ENCODE data around the gene ELP4. TPM values are rescaled to one million over a fixed set of nuclear protein-coding genes. Genes with fewer than 3 reads are reported as not detected.

ELP4 gene
- total and polyA plus RNA-seq, 9 of the 15 experiments (the other 6 are each of a cell fraction or from before 2014, with no cell fraction given): 24.1 to 60.3 (median 38.7) TPM

DNA sequence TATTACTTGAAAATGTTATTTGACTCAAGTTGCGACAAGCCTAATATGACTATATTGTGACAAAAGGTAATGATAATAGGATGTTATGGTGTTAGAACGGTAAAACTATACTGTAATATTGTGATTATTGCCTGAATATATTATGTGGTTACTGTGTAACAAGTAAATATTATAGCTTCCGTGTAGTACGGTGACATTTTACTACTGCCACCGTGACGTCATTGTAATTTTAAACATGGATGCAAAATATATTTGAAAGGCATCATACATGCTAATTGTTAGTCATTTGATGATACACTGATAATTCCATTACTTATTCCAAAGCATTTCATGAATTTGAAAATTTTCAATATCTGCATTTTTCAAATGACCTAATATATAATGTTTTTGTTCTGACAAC lies 2.5 kb downstream of the ELP4 start:
- peaks cover 0 to 2% of the 10 kb centered on the region in 2 experiments; a peak in 1 of 5 replicates for H3K4me1 ChIP-seq (replicated peaks in 1 of 2; ENCODE audit: control insufficient read depth in 2 of 2, insufficient read depth in 2 of 2, low read length in 2 of 2)
- H4K20me1 ChIP-seq (replicated peaks; ENCODE audit: control insufficient read depth, insufficient read depth, low read length): peaks cover 5% of the 10 kb centered on the region; the same call in 1 of the 2 replicates
- DNase-seq (ENCODE audit: extremely low read depth in 1 of 4, low spot score in 3 of 4) (peak in 1 of 4 experiments; percentile 20), FAIRE-seq (no peak), ATAC-seq (no peak)
- peaks cover 4% of the 10 kb centered on the region; the same call in 1 of the 3 replicates for H3K36me3 ChIP-seq (ENCODE audit: control insufficient read depth, insufficient read depth, low read length)
- no peaks in the 10 kb centered on the region for H3K9me1 ChIP-seq (ENCODE audit: control insufficient read depth, insufficient read depth, low read length)
- intact Hi-C loops (cut with micrococcal nuclease) (no loop called here), in situ Hi-C loops (cut with MboI) (no loop called here)
- CTCF ChIA-PET (ENCODE audit: low intra/inter-chr PET ratio): no interaction called here
- H3K27ac ChIP-seq (ENCODE audit: extremely low read depth, low read depth, low read length): peak overlapping the region; percentile 93; the same call in 2 of the 3 replicates
- no peaks in the 10 kb centered on the region for H3K9me3 ChIP-seq (replicated peaks; ENCODE audit: control insufficient read depth, insufficient read depth, low read depth, low read length)
- peak overlapping the region in 1 of 2 experiments; percentile 97; a peak in 2 of 4 replicates for H3K9ac ChIP-seq (ENCODE audit: insufficient read depth in 1 of 2, low read depth in 2 of 2, low read length in 2 of 2)
- 24% methylated on average over 6 of the region's 6 CpGs for WGBS (ENCODE audit: insufficient coverage, low coverage, missing lambda C conversion rate)
- H3K4me2 ChIP-seq (ENCODE audit: insufficient read depth, low read length): peak overlapping the region; percentile 51; the same call in 1 of the 2 replicates
- POLR2A ChIA-PET: no interaction called here
- BruUV-seq (replicated peaks): no TSS peak
- peak overlapping the region; percentile 72; the same call in 1 of the 2 replicates for H2AFZ ChIP-seq (ENCODE audit: low read depth, low read length)
- peaks cover 83% of the 10 kb centered on the region for H3K79me2 ChIP-seq (ENCODE audit: control insufficient read depth, insufficient read depth, low read length)
- peak overlapping the region; percentile 94 for H3K4me3 ChIP-seq
- H3K27me3 ChIP-seq (ENCODE audit: control insufficient read depth in 2 of 2, insufficient read depth in 2 of 2, low read length in 2 of 2): no peaks in the 10 kb centered on the region
- TF ChIP-seq POLR2A (conservative IDR thresholded peaks at IDR 0.05) (no peak), JUNB (CRISPR knock-in tag; conservative IDR thresholded peaks at IDR 0.05) (no peak), STAT5B (CRISPR knock-in tag; IDR thresholded peaks at IDR 0.05) (no peak), ZNF165 (CRISPR knock-in tag; IDR thresholded peaks at IDR 0.05; ENCODE audit: borderline replicate concordance) (no peak), NELFE (IDR thresholded peaks at IDR 0.05; ENCODE audit: insufficient read depth, insufficient read length) (no peak), ZNF780A (CRISPR knock-in tag; IDR thresholded peaks at IDR 0.05) (no peak), CXXC5 (CRISPR knock-in tag; IDR thresholded peaks at IDR 0.05) (no peak), KAT2B (IDR thresholded peaks at IDR 0.05; ENCODE audit: low read depth, low read length) (no peak), ETV5 (CRISPR knock-in tag; IDR thresholded peaks at IDR 0.05; ENCODE audit: low read depth) (no peak)
- TF ChIP-seq, protein P1, sequence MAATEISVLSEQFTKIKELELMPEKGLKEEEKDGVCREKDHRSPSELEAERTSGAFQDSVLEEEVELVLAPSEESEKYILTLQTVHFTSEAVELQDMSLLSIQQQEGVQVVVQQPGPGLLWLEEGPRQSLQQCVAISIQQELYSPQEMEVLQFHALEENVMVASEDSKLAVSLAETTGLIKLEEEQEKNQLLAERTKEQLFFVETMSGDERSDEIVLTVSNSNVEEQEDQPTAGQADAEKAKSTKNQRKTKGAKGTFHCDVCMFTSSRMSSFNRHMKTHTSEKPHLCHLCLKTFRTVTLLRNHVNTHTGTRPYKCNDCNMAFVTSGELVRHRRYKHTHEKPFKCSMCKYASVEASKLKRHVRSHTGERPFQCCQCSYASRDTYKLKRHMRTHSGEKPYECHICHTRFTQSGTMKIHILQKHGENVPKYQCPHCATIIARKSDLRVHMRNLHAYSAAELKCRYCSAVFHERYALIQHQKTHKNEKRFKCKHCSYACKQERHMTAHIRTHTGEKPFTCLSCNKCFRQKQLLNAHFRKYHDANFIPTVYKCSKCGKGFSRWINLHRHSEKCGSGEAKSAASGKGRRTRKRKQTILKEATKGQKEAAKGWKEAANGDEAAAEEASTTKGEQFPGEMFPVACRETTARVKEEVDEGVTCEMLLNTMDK (IDR thresholded peaks at IDR 0.05; ENCODE audit: borderline replicate concordance, insufficient read depth, low read depth, low read length, poor library complexity, severe bottlenecking): no peak
- TF ChIP-seq, protein P2, sequence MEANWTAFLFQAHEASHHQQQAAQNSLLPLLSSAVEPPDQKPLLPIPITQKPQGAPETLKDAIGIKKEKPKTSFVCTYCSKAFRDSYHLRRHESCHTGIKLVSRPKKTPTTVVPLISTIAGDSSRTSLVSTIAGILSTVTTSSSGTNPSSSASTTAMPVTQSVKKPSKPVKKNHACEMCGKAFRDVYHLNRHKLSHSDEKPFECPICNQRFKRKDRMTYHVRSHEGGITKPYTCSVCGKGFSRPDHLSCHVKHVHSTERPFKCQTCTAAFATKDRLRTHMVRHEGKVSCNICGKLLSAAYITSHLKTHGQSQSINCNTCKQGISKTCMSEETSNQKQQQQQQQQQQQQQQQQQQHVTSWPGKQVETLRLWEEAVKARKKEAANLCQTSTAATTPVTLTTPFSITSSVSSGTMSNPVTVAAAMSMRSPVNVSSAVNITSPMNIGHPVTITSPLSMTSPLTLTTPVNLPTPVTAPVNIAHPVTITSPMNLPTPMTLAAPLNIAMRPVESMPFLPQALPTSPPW (CRISPR knock-in tag; IDR thresholded peaks at IDR 0.05): no peak
- TF ChIP-seq, protein P3, sequence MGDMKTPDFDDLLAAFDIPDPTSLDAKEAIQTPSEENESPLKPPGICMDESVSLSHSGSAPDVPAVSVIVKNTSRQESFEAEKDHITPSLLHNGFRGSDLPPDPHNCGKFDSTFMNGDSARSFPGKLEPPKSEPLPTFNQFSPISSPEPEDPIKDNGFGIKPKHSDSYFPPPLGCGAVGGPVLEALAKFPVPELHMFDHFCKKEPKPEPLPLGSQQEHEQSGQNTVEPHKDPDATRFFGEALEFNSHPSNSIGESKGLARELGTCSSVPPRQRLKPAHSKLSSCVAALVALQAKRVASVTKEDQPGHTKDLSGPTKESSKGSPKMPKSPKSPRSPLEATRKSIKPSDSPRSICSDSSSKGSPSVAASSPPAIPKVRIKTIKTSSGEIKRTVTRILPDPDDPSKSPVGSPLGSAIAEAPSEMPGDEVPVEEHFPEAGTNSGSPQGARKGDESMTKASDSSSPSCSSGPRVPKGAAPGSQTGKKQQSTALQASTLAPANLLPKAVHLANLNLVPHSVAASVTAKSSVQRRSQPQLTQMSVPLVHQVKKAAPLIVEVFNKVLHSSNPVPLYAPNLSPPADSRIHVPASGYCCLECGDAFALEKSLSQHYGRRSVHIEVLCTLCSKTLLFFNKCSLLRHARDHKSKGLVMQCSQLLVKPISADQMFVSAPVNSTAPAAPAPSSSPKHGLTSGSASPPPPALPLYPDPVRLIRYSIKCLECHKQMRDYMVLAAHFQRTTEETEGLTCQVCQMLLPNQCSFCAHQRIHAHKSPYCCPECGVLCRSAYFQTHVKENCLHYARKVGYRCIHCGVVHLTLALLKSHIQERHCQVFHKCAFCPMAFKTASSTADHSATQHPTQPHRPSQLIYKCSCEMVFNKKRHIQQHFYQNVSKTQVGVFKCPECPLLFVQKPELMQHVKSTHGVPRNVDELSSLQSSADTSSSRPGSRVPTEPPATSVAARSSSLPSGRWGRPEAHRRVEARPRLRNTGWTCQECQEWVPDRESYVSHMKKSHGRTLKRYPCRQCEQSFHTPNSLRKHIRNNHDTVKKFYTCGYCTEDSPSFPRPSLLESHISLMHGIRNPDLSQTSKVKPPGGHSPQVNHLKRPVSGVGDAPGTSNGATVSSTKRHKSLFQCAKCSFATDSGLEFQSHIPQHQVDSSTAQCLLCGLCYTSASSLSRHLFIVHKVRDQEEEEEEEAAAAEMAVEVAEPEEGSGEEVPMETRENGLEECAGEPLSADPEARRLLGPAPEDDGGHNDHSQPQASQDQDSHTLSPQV (IDR thresholded peaks at IDR 0.05): 0 out of 2 replicates have a peak, but pooled peaks have one; percentile 18
- TF ChIP-seq, protein P4, sequence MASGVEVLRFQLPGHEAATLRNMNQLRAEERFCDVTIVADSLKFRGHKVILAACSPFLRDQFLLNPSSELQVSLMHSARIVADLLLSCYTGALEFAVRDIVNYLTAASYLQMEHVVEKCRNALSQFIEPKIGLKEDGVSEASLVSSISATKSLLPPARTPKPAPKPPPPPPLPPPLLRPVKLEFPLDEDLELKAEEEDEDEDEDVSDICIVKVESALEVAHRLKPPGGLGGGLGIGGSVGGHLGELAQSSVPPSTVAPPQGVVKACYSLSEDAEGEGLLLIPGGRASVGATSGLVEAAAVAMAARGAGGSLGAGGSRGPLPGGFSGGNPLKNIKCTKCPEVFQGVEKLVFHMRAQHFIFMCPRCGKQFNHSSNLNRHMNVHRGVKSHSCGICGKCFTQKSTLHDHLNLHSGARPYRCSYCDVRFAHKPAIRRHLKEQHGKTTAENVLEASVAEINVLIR (CRISPR knock-in tag; IDR thresholded peaks at IDR 0.05): peak; percentile 38; the same call in 1 of the 2 replicates

All from K562 (cell line).